ENCODE measurements around the gene ZNF786. TPM values are rescaled to one million over a fixed set of nuclear protein-coding genes. Genes with fewer than 3 reads are reported as not detected.

Gene ZNF786
- polyA plus RNA-seq, 3 donors, result 0.84 to 2.6 (median 1.2) TPM

GRCh38 chr7:149084407-149084806, 6.1 kb downstream of the ZNF786 start:
- peaks cover 0 to 10% of the 10 kb centered on the region in 2 donors for H3K36me3 ChIP-seq (replicated peaks in 1 of 2; ENCODE audit: control insufficient read depth in 1 of 2, insufficient read depth in 2 of 2, low read length in 2 of 2)
- no peak overlapping the region for H3K27ac ChIP-seq (ENCODE audit: low read depth in 1 of 2, low read length in 2 of 2)
- no peak overlapping the region for H2AFZ ChIP-seq (ENCODE audit: insufficient read depth, low read depth, low read length, poor library complexity, severe bottlenecking)
- TF ChIP-seq CTCF (IDR thresholded peaks at IDR 0.05), result no peak
- H3K36me3 Mint-ChIP-seq, result peaks cover 14 to 17% of the 10 kb centered on the region in 2 donors
- no CpG with 5 or more reads among the region's 2 CpGs for WGBS (ENCODE audit: insufficient coverage)
- H3K4me2 ChIP-seq (replicated peaks; ENCODE audit: extremely low read depth, low read length, poor library complexity, severe bottlenecking), result no peak overlapping the region
- H3K27ac Mint-ChIP-seq, result no peak overlapping the region
- peaks cover 0 to 18% (median 8%) of the 10 kb centered on the region in 7 donors for H3K9me3 Mint-ChIP-seq
- peaks cover 38% of the 10 kb centered on the region for H3K79me2 ChIP-seq (ENCODE audit: insufficient read depth, low read length)
- no peak overlapping the region for H3K9ac ChIP-seq (ENCODE audit: insufficient read depth, low read length, poor library complexity, severe bottlenecking)
- no peak overlapping the region for H3K4me3 Mint-ChIP-seq
- peaks cover 6% of the 10 kb centered on the region for H4K20me1 ChIP-seq (ENCODE audit: insufficient read depth, low read length)
- H3K9me3 ChIP-seq (replicated peaks in 1 of 2; ENCODE audit: control insufficient read depth in 1 of 2, insufficient read depth in 1 of 2, low read length in 2 of 2), result no peaks in the 10 kb centered on the region
- H3K4me3 ChIP-seq (replicated peaks in 1 of 3; ENCODE audit: low read depth in 2 of 3, low read length in 3 of 3), result no peak overlapping the region
- no peaks in the 10 kb centered on the region for H3K27me3 ChIP-seq (ENCODE audit: control insufficient read depth in 2 of 2, insufficient read depth in 2 of 2, low read length in 2 of 2)
- H3K4me1 Mint-ChIP-seq, result peaks cover 37% of the 10 kb centered on the region
- no peak for DNase-seq
- H3K27me3 Mint-ChIP-seq (ENCODE audit: low read depth in 3 of 3), result no peaks in the 10 kb centered on the region
- intact Hi-C loops (cut with micrococcal nuclease), result no loop called here
- H3K4me1 ChIP-seq (ENCODE audit: control insufficient read depth in 1 of 2, insufficient read depth in 2 of 2, low read length in 2 of 2), result peaks cover 42 to 44% of the 10 kb centered on the region in 2 donors

- Histone ChIP-seq H3K27ac (ENCODE audit: low read depth in 1 of 2, low read length in 2 of 2) (no peak overlapping the region), H3K4me2 (replicated peaks; ENCODE audit: extremely low read depth, low read length, poor library complexity, severe bottlenecking) (no peak overlapping the region), H3K9ac (ENCODE audit: insufficient read depth, low read length, poor library complexity, severe bottlenecking) (no peak overlapping the region), H3K36me3 (replicated peaks in 1 of 2; ENCODE audit: control insufficient read depth in 1 of 2, insufficient read depth in 2 of 2, low read length in 2 of 2) (peaks cover 2 to 12% of the 10 kb centered on the region in 2 donors), H3K4me3 (replicated peaks in 1 of 3; ENCODE audit: low read depth in 2 of 3, low read length in 3 of 3) (no peak overlapping the region), H3K4me1 (ENCODE audit: control insufficient read depth in 1 of 2, insufficient read depth in 2 of 2, low read length in 2 of 2) (peaks cover 19 to 20% of the 10 kb centered on the region in 2 donors), H3K27me3 (ENCODE audit: control insufficient read depth in 2 of 2, insufficient read depth in 2 of 2, low read length in 2 of 2) (no peaks in the 10 kb centered on the region), H2AFZ (ENCODE audit: insufficient read depth, low read depth, low read length, poor library complexity, severe bottlenecking) (no peak overlapping the region), H3K9me3 (replicated peaks in 1 of 2; ENCODE audit: control insufficient read depth in 1 of 2, insufficient read depth in 1 of 2, low read length in 2 of 2) (no peaks in the 10 kb centered on the region), H4K20me1 (ENCODE audit: insufficient read depth, low read length) (peaks cover under 1% of the 10 kb centered on the region), H3K79me2 (ENCODE audit: insufficient read depth, low read length) (peaks cover 14% of the 10 kb centered on the region)
- no peak overlapping the region for H3K4me3 Mint-ChIP-seq
- H3K4me1 Mint-ChIP-seq, result peaks cover 18% of the 10 kb centered on the region
- H3K36me3 Mint-ChIP-seq, result peaks cover 17 to 27% of the 10 kb centered on the region in 2 donors
- no peak overlapping the region for H3K27ac Mint-ChIP-seq
- WGBS (ENCODE audit: insufficient coverage), result 100% methylated on average over 1 of the region's 6 CpGs
- DNase-seq, result no peak
- intact Hi-C loops (cut with micrococcal nuclease), result no loop called here
- TF ChIP-seq CTCF (IDR thresholded peaks at IDR 0.05), result no peak
- H3K27me3 Mint-ChIP-seq (ENCODE audit: low read depth in 3 of 3), result no peaks in the 10 kb centered on the region
- H3K9me3 Mint-ChIP-seq, result peaks cover 0 to 20% (median 8%) of the 10 kb centered on the region in 7 donors
Measured at GRCh38 chr7:149081914-149082313, 8.6 kb downstream of the ZNF786 start.
